Measurements from ENCODE around the gene BAG2. TPM values are rescaled to one million over a fixed set of nuclear protein-coding genes. Genes with fewer than 3 reads are reported as not detected.
A peak's percentile ranks its signal among the peaks of the same experiment; 100 is the strongest.

The BAG2 gene
- total and polyA plus RNA-seq, 10 of the 15 experiments (the other 5 are each of a cell fraction or from before 2014, with no cell fraction given) = 7.7 to 17.6 (median 9.6) TPM

GRCh38 chr6:57221936-57222742 lies 50.0 kb downstream of the BAG2 start, which contains the start of gene RAB23 (continued):
- no peak for TF ChIP-seq STAT1 (conservative IDR thresholded peaks at IDR 0.05)
- no peak for TF ChIP-seq PAX5 (IDR thresholded peaks at IDR 0.05; ENCODE audit: borderline replicate concordance, low read depth, low read length)
- TF ChIP-seq BMI1 (IDR thresholded peaks at IDR 0.05; ENCODE audit: borderline replicate concordance) = no peak
- no peak for TF ChIP-seq PRDM15 (CRISPR knock-in tag; IDR thresholded peaks at IDR 0.05)
- TF ChIP-seq SP1 (IDR thresholded peaks at IDR 0.05; ENCODE audit: low read depth, low read length) = no peak
- no peak for TF ChIP-seq RAD51 (IDR thresholded peaks at IDR 0.05)
- no peak for TF ChIP-seq SUZ12 (IDR thresholded peaks at IDR 0.05; ENCODE audit: unreplicated experiment)
- TF ChIP-seq E2F4 (IDR thresholded peaks at IDR 0.05; ENCODE audit: low read depth, low read length) = no peak
- 0 out of 3 replicates have a peak, but pooled peaks of 1 of the 2 experiments have one; percentile 17 for TF ChIP-seq EGR1 (IDR thresholded peaks at IDR 0.05; ENCODE audit: borderline replicate concordance in 1 of 2, low read depth in 2 of 2, low read length in 2 of 2)
- no peak for TF ChIP-seq IRF3 (IDR thresholded peaks at IDR 0.05)
- TF ChIP-seq BACH1 (IDR thresholded peaks at IDR 0.05; ENCODE audit: borderline replicate concordance) = peak; percentile 53
- TF ChIP-seq CHD2 (IDR thresholded peaks at IDR 0.05; ENCODE audit: borderline replicate concordance, low read depth, low read length) = no peak
- TF ChIP-seq NKRF (conservative IDR thresholded peaks at IDR 0.05) = peak; percentile 54; the same call in 1 of the 2 replicates
- TF ChIP-seq HDAC2 (IDR thresholded peaks at IDR 0.05) = no peak
- TF ChIP-seq TCF12 (IDR thresholded peaks at IDR 0.05; ENCODE audit: low read depth, low read length) = no peak
- TF ChIP-seq MLLT1 (IDR thresholded peaks at IDR 0.05) = no peak
- no peak for TF ChIP-seq CREB1 (IDR thresholded peaks at IDR 0.05; ENCODE audit: low read depth)
- no peak for TF ChIP-seq NFXL1 (IDR thresholded peaks at IDR 0.05; ENCODE audit: borderline replicate concordance)
- TF ChIP-seq MEF2A (IDR thresholded peaks at IDR 0.05; ENCODE audit: insufficient read depth, low read depth, low read length) = no peak
- TF ChIP-seq FOXK2 (IDR thresholded peaks at IDR 0.05) = peak; percentile 51; the same call in 1 of the 2 replicates

All from GM12878 (cell line).